ENCODE measurements around the gene TUG1.

The TUG1 gene

GRCh38 chr22:30968924-30969531 lies at the start of gene TUG1:
TUG1 (plus strand) TSS chr22:30969265.
- ATAC-seq (replicated peaks) (peak; percentile 89 to 92), DNase-seq (peak; percentile 97)
- Mint-ChIP-seq H3K27me3 (no peaks in the 10 kb centered on the region), H3K36me3 (peaks cover 48 to 79% of the 10 kb centered on the region in 2 donors), H3K4me3 (peak within 1 kb of the TSS; percentile 96 to 99), H3K4me1 (peaks cover 14 to 52% of the 10 kb centered on the region in 2 donors), H3K9me3 (peaks cover 10 to 15% of the 10 kb centered on the region in 2 donors), H3K27ac (peak within 1 kb of the TSS; percentile 98)

GRCh38 chr22:30919973-30920372 lies 49.1 kb upstream of the TUG1 start:
- no peak for DNase-seq
- Mint-ChIP-seq H3K9me3 (peaks cover 4 to 5% of the 10 kb centered on the region in 2 donors), H3K36me3 (peaks cover 12 to 28% of the 10 kb centered on the region in 2 donors), H3K4me3 (no peak overlapping the region), H3K4me1 (peaks cover 6 to 18% of the 10 kb centered on the region in 2 donors), H3K27me3 (no peaks in the 10 kb centered on the region), H3K27ac (no peak overlapping the region)
- ATAC-seq (replicated peaks), result no peak

GRCh38 chr22:30920407-30920806 lies 48.7 kb upstream of the TUG1 start:
- Mint-ChIP-seq H3K36me3 (peaks cover 12 to 31% of the 10 kb centered on the region in 2 donors), H3K4me1 (peaks cover 6 to 18% of the 10 kb centered on the region in 2 donors), H3K27me3 (no peaks in the 10 kb centered on the region), H3K4me3 (peak overlapping the region; percentile 64), H3K9me3 (peaks cover 4 to 5% of the 10 kb centered on the region in 2 donors), H3K27ac (no peak overlapping the region)
- peak; percentile 64 for DNase-seq
- peak; percentile 68 to 70 for ATAC-seq (replicated peaks)

GRCh38 chr22:30921108-30921507 lies 48.0 kb upstream of the TUG1 start:
- ATAC-seq (replicated peaks), result no peak

GRCh38 chr22:30922151-30922611 lies 46.9 kb upstream of the TUG1 start:
- ATAC-seq (replicated peaks) (peak; percentile 76 to 85), DNase-seq (peak; percentile 78)
- peaks cover 0 to 3% of the 10 kb centered on the region in 2 donors for H3K9me3 Mint-ChIP-seq
- H3K4me1 Mint-ChIP-seq, result peaks cover 5 to 20% of the 10 kb centered on the region in 2 donors
- H3K27me3 Mint-ChIP-seq, result no peaks in the 10 kb centered on the region
- peaks cover 18 to 40% of the 10 kb centered on the region in 2 donors for H3K36me3 Mint-ChIP-seq
- peak overlapping the region; percentile 82 to 89 for H3K4me3 Mint-ChIP-seq
- peak overlapping the region; percentile 88 for H3K27ac Mint-ChIP-seq

More at GRCh38 chr22:30921108-30921507, 48.0 kb upstream of the TUG1 start:
- Mint-ChIP-seq H3K4me1 (peaks cover 6 to 18% of the 10 kb centered on the region in 2 donors), H3K27me3 (no peaks in the 10 kb centered on the region), H3K9me3 (peaks cover 4 to 5% of the 10 kb centered on the region in 2 donors), H3K27ac (no peak overlapping the region), H3K36me3 (peaks cover 14 to 33% of the 10 kb centered on the region in 2 donors), H3K4me3 (peak overlapping the region; percentile 82 to 89)
- DNase-seq, result no peak

- no peaks in the 10 kb centered on the region for H3K27me3 Mint-ChIP-seq
- H3K4me3 Mint-ChIP-seq, result peak overlapping the region in 1 of 2 donors; percentile 22
- H3K27ac Mint-ChIP-seq, result peak overlapping the region; percentile 65
- no peak for ATAC-seq (replicated peaks)
- DNase-seq, result no peak
- peaks cover 5 to 23% of the 10 kb centered on the region in 2 donors for H3K4me1 Mint-ChIP-seq
- peaks cover 0 to 3% of the 10 kb centered on the region in 2 donors for H3K9me3 Mint-ChIP-seq
- H3K36me3 Mint-ChIP-seq, result peaks cover 24 to 46% of the 10 kb centered on the region in 2 donors
These were observed 45.7 kb upstream of the TUG1 start for GRCh38 chr22:30923168-30923900.

GRCh38 chr22:30925667-30926066 lies 43.4 kb upstream of the TUG1 start:
- H3K27me3 Mint-ChIP-seq, result no peaks in the 10 kb centered on the region
- H3K9me3 Mint-ChIP-seq, result peaks cover 0 to 3% of the 10 kb centered on the region in 2 donors
- ATAC-seq (replicated peaks) (no peak), DNase-seq (no peak)
- no peak overlapping the region for H3K27ac Mint-ChIP-seq
- H3K4me3 Mint-ChIP-seq, result no peak overlapping the region
- H3K4me1 Mint-ChIP-seq, result peaks cover 2 to 13% of the 10 kb centered on the region in 2 donors
- H3K36me3 Mint-ChIP-seq, result peaks cover 30 to 53% of the 10 kb centered on the region in 2 donors

- no peak overlapping the region for H3K4me3 Mint-ChIP-seq
- H3K27ac Mint-ChIP-seq, result peak overlapping the region; percentile 48
- no peaks in the 10 kb centered on the region for H3K27me3 Mint-ChIP-seq
- no peak for DNase-seq
- peaks cover 2 to 13% of the 10 kb centered on the region in 2 donors for H3K4me1 Mint-ChIP-seq
- peaks cover 39 to 62% of the 10 kb centered on the region in 2 donors for H3K36me3 Mint-ChIP-seq
- no peak for ATAC-seq (replicated peaks)
- H3K9me3 Mint-ChIP-seq, result peaks cover 0 to 3% of the 10 kb centered on the region in 2 donors
These were observed 42.4 kb upstream of the TUG1 start for GRCh38 chr22:30926706-30927105.

- H3K27ac Mint-ChIP-seq, result no peak overlapping the region
These were observed 41.3 kb upstream of the TUG1 start for GRCh38 chr22:30927806-30928205.

GRCh38 chr22:30928401-30928800 lies 40.7 kb upstream of the TUG1 start:
- Mint-ChIP-seq H3K9me3 (no peaks in the 10 kb centered on the region), H3K27ac (no peak overlapping the region)
- ATAC-seq (replicated peaks), result no peak

More at GRCh38 chr22:30927806-30928205, 41.3 kb upstream of the TUG1 start:
- Mint-ChIP-seq H3K4me1 (peaks cover 0 to 5% of the 10 kb centered on the region in 2 donors), H3K36me3 (peaks cover 45 to 68% of the 10 kb centered on the region in 2 donors), H3K27me3 (no peaks in the 10 kb centered on the region), H3K4me3 (no peak overlapping the region), H3K9me3 (no peaks in the 10 kb centered on the region)
- DNase-seq, result no peak
- no peak for ATAC-seq (replicated peaks)

GRCh38 chr22:30930228-30930627 lies 38.8 kb upstream of the TUG1 start:
- Mint-ChIP-seq H3K27me3 (no peaks in the 10 kb centered on the region), H3K4me3 (no peak overlapping the region), H3K4me1 (peaks cover 0 to 5% of the 10 kb centered on the region in 2 donors), H3K27ac (no peak overlapping the region), H3K9me3 (no peaks in the 10 kb centered on the region), H3K36me3 (peaks cover 60 to 74% of the 10 kb centered on the region in 2 donors)
- ATAC-seq (replicated peaks) (no peak), DNase-seq (no peak)

More at GRCh38 chr22:30928401-30928800, 40.7 kb upstream of the TUG1 start:
- Mint-ChIP-seq H3K4me1 (peaks cover 0 to 5% of the 10 kb centered on the region in 2 donors), H3K27me3 (no peaks in the 10 kb centered on the region), H3K36me3 (peaks cover 48 to 72% of the 10 kb centered on the region in 2 donors), H3K4me3 (no peak overlapping the region)
- DNase-seq, result no peak

- H3K36me3 Mint-ChIP-seq, result peaks cover 60 to 70% of the 10 kb centered on the region in 2 donors
- no peaks in the 10 kb centered on the region for H3K27me3 Mint-ChIP-seq
- H3K4me1 Mint-ChIP-seq, result peaks cover 0 to 5% of the 10 kb centered on the region in 2 donors
- H3K4me3 Mint-ChIP-seq, result no peak overlapping the region
- no peaks in the 10 kb centered on the region for H3K9me3 Mint-ChIP-seq
- ATAC-seq (replicated peaks) (no peak), DNase-seq (no peak)
- H3K27ac Mint-ChIP-seq, result no peak overlapping the region
These were observed 37.3 kb upstream of the TUG1 start for GRCh38 chr22:30931541-30932300.

GRCh38 chr22:30932661-30933060 lies 36.4 kb upstream of the TUG1 start:
- H3K9me3 Mint-ChIP-seq, result no peaks in the 10 kb centered on the region
- ATAC-seq (replicated peaks) (no peak), DNase-seq (no peak)
- H3K4me3 Mint-ChIP-seq, result no peak overlapping the region
- H3K4me1 Mint-ChIP-seq, result no peaks in the 10 kb centered on the region
- no peak overlapping the region for H3K27ac Mint-ChIP-seq
- no peaks in the 10 kb centered on the region for H3K27me3 Mint-ChIP-seq
- H3K36me3 Mint-ChIP-seq, result peaks cover 58 to 68% of the 10 kb centered on the region in 2 donors

GRCh38 chr22:30933457-30933856 lies 35.6 kb upstream of the TUG1 start:
- peaks cover 59 to 70% of the 10 kb centered on the region in 2 donors for H3K36me3 Mint-ChIP-seq
- H3K4me3 Mint-ChIP-seq, result no peak overlapping the region
- DNase-seq, result no peak
- ATAC-seq (replicated peaks), result no peak
- no peaks in the 10 kb centered on the region for H3K4me1 Mint-ChIP-seq
- no peaks in the 10 kb centered on the region for H3K9me3 Mint-ChIP-seq
- H3K27ac Mint-ChIP-seq, result no peak overlapping the region
- no peaks in the 10 kb centered on the region for H3K27me3 Mint-ChIP-seq

Data from stimulated activated naive B cell treated with anti-CD40 and anti-IgM and Interleukin-4, amounts not matched to agents 10 μg/mL and 1 μg/mL and 100 μg/mL, for 72 hours (primary cell).